ENCODE data around the gene CLDND1.

The CLDND1 gene

DNA sequence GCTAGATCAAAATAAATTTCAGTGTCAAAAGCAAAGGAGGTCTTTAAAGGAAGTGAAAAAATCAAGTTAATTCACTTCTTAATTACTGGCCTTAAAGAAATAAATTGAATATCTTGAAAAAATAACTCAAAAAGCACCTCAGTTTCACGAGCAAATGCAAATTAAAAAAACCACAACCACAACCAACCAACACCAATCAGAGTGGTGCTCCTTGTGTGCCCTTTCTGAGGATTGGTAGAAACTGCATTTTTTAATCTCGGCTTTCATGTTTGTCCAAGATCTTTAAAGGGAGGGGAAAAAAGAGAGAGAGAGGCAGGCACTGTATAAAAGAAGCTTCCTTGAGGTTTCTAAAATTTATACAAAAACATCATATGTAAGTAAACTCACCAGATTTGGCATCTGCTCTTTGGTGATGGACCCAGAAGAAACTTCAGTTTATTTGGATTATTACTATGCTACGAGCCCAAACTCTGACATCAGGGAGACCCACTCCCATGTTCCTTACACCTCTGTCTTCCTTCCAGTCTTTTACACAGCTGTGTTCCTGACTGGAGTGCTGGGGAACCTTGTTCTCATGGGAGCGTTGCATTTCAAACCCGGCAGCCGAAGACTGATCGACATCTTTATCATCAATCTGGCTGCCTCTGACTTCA lies 9.0 kb upstream of the CLDND1 start, which contains the start of gene GPR15:
GPR15 (plus strand) TSS at position 357 of the 653 bp plus-strand sequence; CDS start at position 413, 56 bp downstream.
- peak within 1 kb of the TSS; percentile 86 for H3K4me3 ChIP-seq (replicated peaks; ENCODE audit: low read depth, low read length)
- no peak for DNase-seq (ENCODE audit: extremely low read depth, insufficient read length)
- peaks cover 3% of the 10 kb centered on the region; the same call in 1 of the 2 replicates for H3K36me3 ChIP-seq (ENCODE audit: control insufficient read depth, insufficient read depth, low read length)
- H3K27me3 ChIP-seq (replicated peaks; ENCODE audit: control insufficient read depth, insufficient read depth, low read length): no peaks in the 10 kb centered on the region
- TF ChIP-seq, protein P1, sequence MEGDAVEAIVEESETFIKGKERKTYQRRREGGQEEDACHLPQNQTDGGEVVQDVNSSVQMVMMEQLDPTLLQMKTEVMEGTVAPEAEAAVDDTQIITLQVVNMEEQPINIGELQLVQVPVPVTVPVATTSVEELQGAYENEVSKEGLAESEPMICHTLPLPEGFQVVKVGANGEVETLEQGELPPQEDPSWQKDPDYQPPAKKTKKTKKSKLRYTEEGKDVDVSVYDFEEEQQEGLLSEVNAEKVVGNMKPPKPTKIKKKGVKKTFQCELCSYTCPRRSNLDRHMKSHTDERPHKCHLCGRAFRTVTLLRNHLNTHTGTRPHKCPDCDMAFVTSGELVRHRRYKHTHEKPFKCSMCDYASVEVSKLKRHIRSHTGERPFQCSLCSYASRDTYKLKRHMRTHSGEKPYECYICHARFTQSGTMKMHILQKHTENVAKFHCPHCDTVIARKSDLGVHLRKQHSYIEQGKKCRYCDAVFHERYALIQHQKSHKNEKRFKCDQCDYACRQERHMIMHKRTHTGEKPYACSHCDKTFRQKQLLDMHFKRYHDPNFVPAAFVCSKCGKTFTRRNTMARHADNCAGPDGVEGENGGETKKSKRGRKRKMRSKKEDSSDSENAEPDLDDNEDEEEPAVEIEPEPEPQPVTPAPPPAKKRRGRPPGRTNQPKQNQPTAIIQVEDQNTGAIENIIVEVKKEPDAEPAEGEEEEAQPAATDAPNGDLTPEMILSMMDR (IDR thresholded peaks at IDR 0.05; ENCODE audit: insufficient read depth, low read length, poor library complexity, severe bottlenecking): no peak

DNA sequence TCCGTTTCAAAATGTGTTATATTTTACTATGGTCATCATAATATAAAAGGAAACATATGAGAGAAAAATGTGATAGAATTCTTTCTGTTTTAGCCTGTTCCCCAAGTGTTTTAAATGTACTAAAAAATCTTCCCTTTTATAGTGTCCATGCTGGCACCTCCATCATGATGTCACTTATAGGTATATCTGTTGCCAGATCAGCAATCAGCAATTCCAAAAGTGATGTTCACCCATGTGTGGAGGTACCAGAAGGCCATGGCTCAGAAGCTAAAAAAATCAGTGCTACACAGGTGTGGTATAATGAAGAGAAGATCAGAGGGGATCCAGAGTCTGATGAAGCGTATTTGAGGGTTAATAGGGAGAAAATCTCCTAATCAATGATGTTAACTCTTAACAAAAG lies 8.0 kb upstream of the CLDND1 start:
- Histone ChIP-seq H3K36me3 (ENCODE audit: control insufficient read depth, insufficient read depth, low read length) (peaks cover 3% of the 10 kb centered on the region; the same call in 1 of the 2 replicates), H3K27me3 (replicated peaks; ENCODE audit: control insufficient read depth, insufficient read depth, low read length) (no peaks in the 10 kb centered on the region), H3K4me3 (replicated peaks; ENCODE audit: low read depth, low read length) (peak overlapping the region; percentile 86)
- no peak for DNase-seq (ENCODE audit: extremely low read depth, insufficient read length)
- TF ChIP-seq, protein P1 (IDR thresholded peaks at IDR 0.05; ENCODE audit: insufficient read depth, low read length, poor library complexity, severe bottlenecking): no peak

DNA sequence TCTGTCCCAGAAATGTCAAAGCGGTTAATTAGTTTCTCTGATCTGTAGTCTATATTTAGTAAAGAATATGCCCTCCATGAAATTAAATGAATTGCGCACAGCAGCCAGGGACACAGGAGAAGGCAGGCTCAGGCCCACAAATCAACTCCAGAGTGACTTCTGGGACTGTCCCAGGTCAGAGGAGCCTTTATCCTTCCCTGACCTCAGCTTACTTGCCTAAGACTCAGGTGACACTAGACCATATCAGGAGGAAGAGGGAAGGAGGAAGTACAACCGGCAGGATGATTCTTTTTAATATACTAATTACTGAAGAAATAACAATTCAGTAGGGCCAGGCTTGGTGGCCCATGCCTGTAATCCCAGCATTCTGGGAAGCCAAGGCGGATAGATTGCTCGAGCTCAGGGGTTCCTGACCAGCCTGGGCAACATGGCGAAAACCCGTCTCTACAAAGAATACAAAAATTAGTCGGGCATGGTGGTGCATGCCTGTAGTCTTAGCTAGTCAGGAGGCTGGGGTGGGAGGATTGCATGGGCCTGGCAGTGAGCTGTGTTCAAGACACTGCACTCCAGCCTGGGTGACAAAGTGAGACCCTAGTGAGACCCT lies 7.3 kb upstream of the CLDND1 start:
- no peak for DNase-seq (ENCODE audit: extremely low read depth, insufficient read length)
- no peaks in the 10 kb centered on the region for H3K27me3 ChIP-seq (replicated peaks; ENCODE audit: control insufficient read depth, insufficient read depth, low read length)
- H3K4me3 ChIP-seq (replicated peaks; ENCODE audit: low read depth, low read length): peak overlapping the region; percentile 86
- TF ChIP-seq, protein P1 (IDR thresholded peaks at IDR 0.05; ENCODE audit: insufficient read depth, low read length, poor library complexity, severe bottlenecking): no peak
- peaks cover 3% of the 10 kb centered on the region; the same call in 1 of the 2 replicates for H3K36me3 ChIP-seq (ENCODE audit: control insufficient read depth, insufficient read depth, low read length)

DNA sequence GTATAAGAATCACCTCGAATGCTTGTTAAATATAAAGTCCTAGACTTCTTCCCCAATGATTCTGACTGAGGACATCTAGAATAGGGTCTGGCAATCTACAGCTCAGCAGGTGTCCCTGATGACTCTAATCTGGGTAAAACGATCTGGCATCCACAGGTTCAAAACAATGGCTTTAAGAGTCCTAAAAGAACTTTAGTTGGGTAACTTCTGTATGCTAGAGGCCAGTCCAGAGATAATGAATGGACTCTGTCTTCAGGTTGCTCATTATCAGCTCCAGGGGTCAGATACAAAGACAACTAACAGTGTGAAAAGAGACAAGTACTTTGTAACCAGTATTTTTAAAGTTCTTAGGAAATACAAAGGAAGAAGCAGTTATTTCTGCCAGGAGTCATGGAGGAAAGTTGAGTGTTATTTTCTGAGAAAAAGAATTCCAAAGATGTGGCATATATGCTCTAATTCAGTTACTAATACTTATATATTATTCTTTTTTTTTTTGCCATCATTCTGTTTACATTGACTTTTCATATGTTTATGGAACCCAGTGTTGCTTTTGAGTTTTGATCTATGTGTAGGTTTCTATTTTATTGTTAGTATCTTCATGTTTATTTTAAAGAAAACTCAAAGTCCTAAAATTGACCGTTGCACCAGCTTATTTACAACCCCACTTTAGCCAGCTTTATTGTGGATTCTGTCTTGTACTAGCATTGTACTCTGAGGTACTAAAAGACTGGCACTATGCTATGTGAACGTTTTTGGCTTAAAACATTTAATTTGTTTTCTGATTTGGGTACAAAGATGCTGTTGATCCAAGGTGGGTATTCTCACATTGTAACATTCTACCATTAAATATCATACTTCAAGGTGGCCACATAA lies 6.0 kb upstream of the CLDND1 start:
- TF ChIP-seq, protein P1 (IDR thresholded peaks at IDR 0.05; ENCODE audit: insufficient read depth, low read length, poor library complexity, severe bottlenecking): no peak
- Histone ChIP-seq H3K4me3 (replicated peaks; ENCODE audit: low read depth, low read length) (peak overlapping the region; percentile 47), H3K36me3 (ENCODE audit: control insufficient read depth, insufficient read depth, low read length) (peaks cover 3% of the 10 kb centered on the region; the same call in 1 of the 2 replicates), H3K27me3 (replicated peaks; ENCODE audit: control insufficient read depth, insufficient read depth, low read length) (no peaks in the 10 kb centered on the region)
- no peak for DNase-seq (ENCODE audit: extremely low read depth, insufficient read length)

DNA sequence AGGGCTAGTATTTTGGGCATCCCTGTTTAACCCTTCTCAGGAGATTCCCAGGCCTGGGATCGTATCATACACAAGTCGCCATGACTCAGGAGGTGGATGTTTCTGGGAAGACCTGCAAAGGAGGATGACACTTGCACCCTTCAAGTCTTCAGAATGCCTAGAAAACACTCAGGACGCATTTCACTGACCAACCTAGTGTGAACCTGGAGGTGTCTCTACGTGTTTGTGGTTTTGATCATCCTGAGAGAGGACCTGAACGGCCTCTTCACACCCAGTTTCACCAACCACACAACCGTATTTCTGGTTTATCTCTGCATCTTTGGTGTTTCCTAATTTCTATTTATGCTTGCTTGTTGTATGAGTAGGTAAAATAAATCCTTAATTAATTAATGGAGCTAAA lies 2.8 kb upstream of the CLDND1 start:
- DNase-seq (ENCODE audit: extremely low read depth, insufficient read length): no peak
- TF ChIP-seq, protein P1 (IDR thresholded peaks at IDR 0.05; ENCODE audit: insufficient read depth, low read length, poor library complexity, severe bottlenecking): no peak
- Histone ChIP-seq H3K36me3 (ENCODE audit: control insufficient read depth, insufficient read depth, low read length) (no peaks in the 10 kb centered on the region; the same call in 1 of the 2 replicates), H3K4me3 (replicated peaks; ENCODE audit: low read depth, low read length) (no peak overlapping the region), H3K27me3 (replicated peaks; ENCODE audit: control insufficient read depth, insufficient read depth, low read length) (no peaks in the 10 kb centered on the region)

All from GM06990 (cell line).